T-helper 2 cell treated with Interferon-gamma antibody and Interleukin-4, amounts not matched to agents 5 μg/mL and 100 μg/mL, for 36 hours (primary cell): ENCODE data around the gene PHOSPHO2.

Experiments used
- DNase-seq: peaks from one replicate; pipeline ENCODE4 v3.0.0; 2021; ENCODE audit warnings: low spot score
- H3K27ac Mint-ChIP-seq: one replicate; pipeline ENCODE4 v1.8.0; 2021; ENCODE audit warnings: mild to moderate bottlenecking, mixed read lengths
- H3K27me3 Mint-ChIP-seq: one replicate; pipeline ENCODE4 v1.8.0; 2021; ENCODE audit warnings: low read depth, mixed read lengths
- H3K36me3 Mint-ChIP-seq: one replicate; pipeline ENCODE4 v1.8.0; 2021; ENCODE audit warnings: low read depth, mixed read lengths
- H3K4me1 Mint-ChIP-seq: one replicate; pipeline ENCODE4 v1.8.0; 2021; ENCODE audit warnings: low read depth, mixed read lengths
- H3K4me3 Mint-ChIP-seq: one replicate; pipeline ENCODE4 v1.8.0; 2022; ENCODE audit warnings: mild to moderate bottlenecking, moderate library complexity, mixed read lengths
- H3K9me3 Mint-ChIP-seq: one replicate; pipeline ENCODE4 v1.8.0; 2021; ENCODE audit warnings: mixed read lengths

The PHOSPHO2 gene

DNA sequence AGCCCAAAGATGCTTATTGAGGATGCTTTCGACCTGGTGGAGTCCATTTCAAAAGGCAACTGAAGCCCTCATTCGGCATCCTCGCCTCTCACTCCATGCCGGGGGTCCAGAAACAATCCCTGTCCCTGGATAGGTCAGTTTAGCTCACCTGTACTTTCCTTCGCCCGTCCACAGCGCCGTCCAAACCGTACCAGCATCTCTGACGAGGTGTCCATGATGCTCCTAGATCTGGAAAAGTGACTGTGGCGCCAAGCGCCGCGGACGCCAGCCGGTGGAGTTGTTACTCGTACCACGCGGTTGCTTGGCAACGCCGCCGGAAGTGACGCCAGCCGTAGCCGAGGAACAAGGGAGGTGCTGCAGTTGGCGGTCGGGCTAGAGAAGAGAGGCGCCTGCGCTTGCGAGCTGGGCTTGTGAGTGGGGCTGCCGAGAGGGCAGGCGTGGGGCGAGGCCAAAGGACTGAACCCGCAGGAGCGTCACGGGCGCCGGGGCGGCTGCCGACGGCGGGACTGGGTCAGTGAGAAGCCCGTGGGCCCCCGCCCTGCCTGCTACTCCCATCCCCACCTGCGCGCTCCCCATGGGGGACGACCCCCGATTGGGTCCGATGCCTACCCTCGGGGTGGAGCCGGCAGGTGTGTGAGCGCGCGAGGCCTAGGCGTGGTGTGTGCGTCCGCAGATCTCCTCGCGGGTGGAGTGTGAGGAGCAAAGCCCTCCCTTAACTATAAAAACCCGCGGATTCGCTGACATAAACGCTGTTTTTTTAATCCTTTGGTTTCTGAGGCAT lies at the start of gene PHOSPHO2, which contains the start of gene CFAP210:
TSS of gene PHOSPHO2 (plus strand) at position 357 of the 781 bp plus-strand sequence. CDS start 6,503 bp downstream, outside the sequence.
TSS of gene CFAP210 (minus strand) at position 293 of the 781 bp plus-strand sequence. CDS start at position 215, 78 bp downstream.
- Mint-ChIP-seq H3K36me3 (peaks cover 3% of the 10 kb centered on the region), H3K9me3 (peaks cover 16% of the 10 kb centered on the region), H3K27ac (peak within 1 kb of the TSS; percentile 84), H3K4me3 (peak within 1 kb of the TSS; percentile 83), H3K4me1 (peaks cover 17% of the 10 kb centered on the region), H3K27me3 (peaks cover 32% of the 10 kb centered on the region)
- DNase-seq: peak; percentile 98

GRCh38 chr2:169647496-169647895 lies 46.8 kb upstream of the PHOSPHO2 start:
- Mint-ChIP-seq H3K9me3 (no peaks in the 10 kb centered on the region), H3K27me3 (peaks cover 17% of the 10 kb centered on the region), H3K36me3 (no peaks in the 10 kb centered on the region), H3K4me1 (no peaks in the 10 kb centered on the region), H3K4me3 (no peak overlapping the region), H3K27ac (no peak overlapping the region)
- DNase-seq: no peak

GRCh38 chr2:169649278-169649677 lies 45.0 kb upstream of the PHOSPHO2 start:
- H3K4me3 Mint-ChIP-seq: no peak overlapping the region

DNA sequence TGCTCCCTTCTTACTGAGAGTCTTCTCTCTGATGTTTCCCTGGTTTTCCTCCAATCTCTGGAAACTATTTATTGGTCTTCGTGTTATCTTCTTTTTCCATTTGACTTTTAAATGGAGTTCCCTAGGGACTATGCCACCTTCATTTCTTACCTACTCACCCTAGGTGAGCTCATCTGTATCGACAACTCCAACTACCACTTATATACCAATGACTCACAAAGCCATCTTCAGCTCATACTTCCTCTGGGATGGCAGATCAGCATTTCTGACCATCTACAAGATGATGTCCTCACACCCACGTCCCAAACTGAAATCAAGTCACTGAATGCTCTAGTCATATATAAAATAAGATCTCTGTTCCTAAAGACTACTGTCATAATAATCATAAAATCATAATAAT lies 40.6 kb upstream of the PHOSPHO2 start:
- Mint-ChIP-seq H3K9me3 (no peaks in the 10 kb centered on the region), H3K36me3 (no peaks in the 10 kb centered on the region), H3K4me1 (no peaks in the 10 kb centered on the region), H3K27me3 (peaks cover 46% of the 10 kb centered on the region), H3K4me3 (no peak overlapping the region), H3K27ac (no peak overlapping the region)
- no peak for DNase-seq

More at GRCh38 chr2:169649278-169649677, 45.0 kb upstream of the PHOSPHO2 start:
- Mint-ChIP-seq H3K9me3 (no peaks in the 10 kb centered on the region), H3K36me3 (no peaks in the 10 kb centered on the region), H3K27ac (no peak overlapping the region), H3K4me1 (no peaks in the 10 kb centered on the region), H3K27me3 (peaks cover 27% of the 10 kb centered on the region)
- DNase-seq: no peak

DNA sequence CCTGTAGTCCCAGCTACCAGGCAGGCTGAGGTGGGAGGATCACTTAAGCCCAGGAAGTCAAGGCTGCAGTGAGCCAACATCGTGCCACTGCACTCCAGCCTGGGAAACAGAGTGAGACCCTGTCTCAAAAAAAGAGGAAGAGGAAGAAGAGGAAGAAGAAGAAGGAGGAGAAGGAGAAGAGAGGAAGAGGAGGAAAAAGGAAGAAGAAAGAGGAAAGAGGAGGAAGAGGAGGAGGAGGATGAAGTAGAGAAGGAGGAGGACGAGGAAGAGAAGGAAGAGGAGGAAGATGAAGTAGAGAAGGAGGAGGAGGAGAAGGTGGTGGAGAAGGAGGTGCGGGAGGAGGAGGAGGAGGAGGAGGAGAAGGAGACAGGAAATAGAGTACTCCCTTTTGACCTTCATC lies 38.1 kb upstream of the PHOSPHO2 start:
- peaks cover 4% of the 10 kb centered on the region for H3K4me1 Mint-ChIP-seq
- H3K9me3 Mint-ChIP-seq: no peaks in the 10 kb centered on the region
- H3K36me3 Mint-ChIP-seq: no peaks in the 10 kb centered on the region
- no peak for DNase-seq
- no peak overlapping the region for H3K27ac Mint-ChIP-seq
- H3K27me3 Mint-ChIP-seq: peaks cover 42% of the 10 kb centered on the region
- no peak overlapping the region for H3K4me3 Mint-ChIP-seq

GRCh38 chr2:169658877-169659276 lies 35.4 kb upstream of the PHOSPHO2 start:
- Mint-ChIP-seq H3K4me1 (peaks cover 4% of the 10 kb centered on the region), H3K27ac (no peak overlapping the region), H3K9me3 (no peaks in the 10 kb centered on the region), H3K4me3 (no peak overlapping the region), H3K27me3 (peaks cover 33% of the 10 kb centered on the region), H3K36me3 (no peaks in the 10 kb centered on the region)
- no peak for DNase-seq

GRCh38 chr2:169659320-169659719 lies 34.9 kb upstream of the PHOSPHO2 start:
- no peak for DNase-seq
- Mint-ChIP-seq H3K9me3 (no peaks in the 10 kb centered on the region), H3K36me3 (no peaks in the 10 kb centered on the region), H3K4me3 (no peak overlapping the region), H3K4me1 (peaks cover 4% of the 10 kb centered on the region), H3K27me3 (peaks cover 30% of the 10 kb centered on the region), H3K27ac (no peak overlapping the region)

DNA sequence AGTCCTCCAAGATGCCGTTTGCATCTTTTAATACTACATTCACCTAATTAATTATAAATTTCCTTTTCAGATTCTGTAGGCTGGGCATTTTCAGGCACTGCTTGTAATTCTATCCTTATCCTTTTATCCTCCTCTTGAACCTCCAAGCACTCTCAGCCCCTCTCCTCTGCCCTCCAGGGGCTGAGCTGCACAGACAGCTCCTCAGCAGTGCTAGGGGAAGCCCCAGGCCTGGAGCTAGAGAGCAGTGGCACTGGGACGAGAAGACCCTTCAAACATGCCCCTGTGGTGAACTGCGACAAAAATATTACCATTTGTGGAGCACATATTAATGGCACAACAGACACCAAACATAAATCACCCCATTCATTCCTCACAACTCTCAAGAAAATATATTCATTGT lies 33.0 kb upstream of the PHOSPHO2 start:
- peaks cover 19% of the 10 kb centered on the region for H3K27me3 Mint-ChIP-seq
- H3K4me3 Mint-ChIP-seq: no peak overlapping the region
- H3K36me3 Mint-ChIP-seq: no peaks in the 10 kb centered on the region
- H3K27ac Mint-ChIP-seq: no peak overlapping the region
- no peak for DNase-seq
- H3K4me1 Mint-ChIP-seq: peaks cover 14% of the 10 kb centered on the region
- no peaks in the 10 kb centered on the region for H3K9me3 Mint-ChIP-seq

DNA sequence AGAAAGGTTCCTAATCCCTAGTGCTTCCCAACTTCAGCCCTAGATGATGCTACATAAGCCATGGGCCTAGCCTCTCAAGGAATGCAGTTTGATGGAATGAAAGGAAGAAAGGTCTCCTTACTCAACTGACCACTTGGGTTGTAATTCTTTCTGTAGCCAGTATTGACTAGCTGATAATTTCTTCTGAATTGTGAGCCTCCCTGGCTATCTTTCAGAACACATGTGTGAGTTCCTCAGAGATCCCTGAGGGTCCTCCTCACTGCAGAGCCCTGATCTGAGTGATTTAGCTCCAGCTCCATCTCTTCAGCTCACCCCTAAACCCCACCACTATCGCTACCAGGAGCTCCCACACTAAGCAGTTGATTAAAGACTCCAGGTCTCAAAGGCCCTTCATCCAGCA lies 31.5 kb upstream of the PHOSPHO2 start:
- H3K27me3 Mint-ChIP-seq: peaks cover 13% of the 10 kb centered on the region

GRCh38 chr2:169663247-169663646 lies 31.0 kb upstream of the PHOSPHO2 start:
- H3K4me1 Mint-ChIP-seq: peaks cover 14% of the 10 kb centered on the region
- DNase-seq: no peak
- H3K9me3 Mint-ChIP-seq: no peaks in the 10 kb centered on the region
- H3K27me3 Mint-ChIP-seq: peaks cover 13% of the 10 kb centered on the region
- no peaks in the 10 kb centered on the region for H3K36me3 Mint-ChIP-seq
- no peak overlapping the region for H3K27ac Mint-ChIP-seq
- H3K4me3 Mint-ChIP-seq: no peak overlapping the region

More for the DNA sequence above, 31.5 kb upstream of the PHOSPHO2 start:
- H3K4me3 Mint-ChIP-seq: no peak overlapping the region
- no peak overlapping the region for H3K27ac Mint-ChIP-seq
- H3K36me3 Mint-ChIP-seq: no peaks in the 10 kb centered on the region
- peaks cover 14% of the 10 kb centered on the region for H3K4me1 Mint-ChIP-seq
- no peak for DNase-seq
- H3K9me3 Mint-ChIP-seq: no peaks in the 10 kb centered on the region

DNA sequence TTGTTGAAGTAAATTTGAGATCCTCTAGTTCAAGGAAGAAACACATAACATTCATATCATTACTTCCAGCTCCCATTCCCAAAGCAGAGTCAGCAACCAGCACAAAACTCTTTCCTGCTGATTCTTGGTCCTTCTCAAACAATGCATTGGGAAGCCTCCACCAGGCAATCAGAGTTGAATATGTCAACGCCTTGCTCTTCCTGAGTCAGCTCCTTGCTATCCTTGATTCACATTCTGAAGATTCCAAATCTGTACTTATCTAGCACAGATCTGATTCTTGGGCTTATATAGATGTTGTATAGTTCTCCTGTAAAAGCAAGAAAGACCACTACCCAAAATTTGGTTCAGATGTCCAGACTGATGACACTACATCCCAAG lies 29.7 kb upstream of the PHOSPHO2 start:
- no peaks in the 10 kb centered on the region for H3K9me3 Mint-ChIP-seq
- H3K4me3 Mint-ChIP-seq: no peak overlapping the region
- H3K36me3 Mint-ChIP-seq: no peaks in the 10 kb centered on the region
- no peak overlapping the region for H3K27ac Mint-ChIP-seq
- no peak for DNase-seq
- peaks cover 12% of the 10 kb centered on the region for H3K4me1 Mint-ChIP-seq
- H3K27me3 Mint-ChIP-seq: peaks cover 8% of the 10 kb centered on the region

DNA sequence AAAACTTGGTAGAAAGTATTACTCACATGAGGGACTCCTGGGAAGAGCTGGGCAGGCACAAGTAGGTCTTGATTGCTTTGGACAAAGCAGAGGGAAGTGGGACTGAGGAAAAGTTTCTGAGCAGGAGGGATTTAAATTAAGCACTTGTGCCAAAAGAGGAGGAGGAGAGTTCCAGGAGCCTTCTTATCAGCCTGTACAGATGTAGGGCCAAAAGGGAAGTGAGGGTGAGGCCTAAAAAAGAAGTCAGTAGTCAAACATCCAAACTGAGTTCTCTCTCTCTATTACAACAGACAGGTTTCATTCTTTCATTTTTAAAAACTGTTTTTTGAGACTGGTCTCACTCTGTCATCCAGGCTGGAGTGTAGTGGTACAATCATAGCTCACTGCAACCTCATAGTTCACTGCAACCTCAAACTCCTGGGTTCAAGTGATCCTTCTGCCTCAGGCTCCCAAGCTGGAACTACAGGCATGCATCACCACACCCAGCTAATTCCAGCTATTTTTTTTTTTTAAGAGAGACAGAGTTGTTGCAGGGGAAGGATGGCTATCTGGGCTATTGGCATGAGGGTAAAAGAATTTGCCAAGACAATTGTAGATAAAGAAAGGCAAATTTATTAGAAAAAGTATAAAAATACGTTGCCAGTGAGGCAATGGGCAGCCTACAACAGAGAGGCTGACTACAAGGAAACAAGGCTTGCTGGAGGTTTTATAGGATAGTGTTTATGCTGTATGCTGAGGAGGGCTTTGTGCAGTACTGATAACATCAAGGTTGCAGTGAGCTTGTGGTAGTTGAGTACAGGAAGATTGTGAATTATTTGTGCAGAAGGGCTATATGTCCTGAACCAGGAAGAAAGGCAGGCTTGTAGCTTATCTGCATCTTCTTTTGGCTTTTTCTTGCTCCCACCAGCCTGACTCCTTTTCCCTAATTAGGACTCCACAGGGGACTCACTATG lies 29.0 kb upstream of the PHOSPHO2 start:
- no peak overlapping the region for H3K27ac Mint-ChIP-seq
- peaks cover 10% of the 10 kb centered on the region for H3K4me1 Mint-ChIP-seq
- DNase-seq: no peak
- no peaks in the 10 kb centered on the region for H3K9me3 Mint-ChIP-seq
- peaks cover 5% of the 10 kb centered on the region for H3K27me3 Mint-ChIP-seq
- H3K36me3 Mint-ChIP-seq: no peaks in the 10 kb centered on the region
- no peak overlapping the region for H3K4me3 Mint-ChIP-seq

DNA sequence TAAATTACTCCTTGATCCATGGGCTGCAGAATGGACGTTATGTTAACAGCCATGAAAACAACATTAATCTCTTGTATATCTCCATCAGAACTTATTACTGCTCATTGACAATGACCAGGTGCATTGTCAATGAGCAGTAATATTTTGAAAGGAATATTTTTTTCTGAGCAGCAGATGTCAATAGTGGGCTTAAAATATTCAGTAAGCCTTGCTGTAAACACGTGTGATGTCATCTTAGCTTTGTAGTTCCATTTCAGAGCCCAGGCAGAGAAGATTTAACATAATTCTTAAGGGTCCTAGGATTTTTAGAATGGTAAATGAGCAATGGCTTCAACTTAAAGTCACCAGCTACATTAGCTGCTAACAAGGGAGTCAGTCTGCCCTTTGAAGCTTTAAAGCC lies 26.7 kb upstream of the PHOSPHO2 start:
- Mint-ChIP-seq H3K27me3 (peaks cover 4% of the 10 kb centered on the region), H3K4me1 (peaks cover 10% of the 10 kb centered on the region), H3K4me3 (no peak overlapping the region), H3K36me3 (no peaks in the 10 kb centered on the region), H3K27ac (no peak overlapping the region), H3K9me3 (no peaks in the 10 kb centered on the region)
- no peak for DNase-seq

DNA sequence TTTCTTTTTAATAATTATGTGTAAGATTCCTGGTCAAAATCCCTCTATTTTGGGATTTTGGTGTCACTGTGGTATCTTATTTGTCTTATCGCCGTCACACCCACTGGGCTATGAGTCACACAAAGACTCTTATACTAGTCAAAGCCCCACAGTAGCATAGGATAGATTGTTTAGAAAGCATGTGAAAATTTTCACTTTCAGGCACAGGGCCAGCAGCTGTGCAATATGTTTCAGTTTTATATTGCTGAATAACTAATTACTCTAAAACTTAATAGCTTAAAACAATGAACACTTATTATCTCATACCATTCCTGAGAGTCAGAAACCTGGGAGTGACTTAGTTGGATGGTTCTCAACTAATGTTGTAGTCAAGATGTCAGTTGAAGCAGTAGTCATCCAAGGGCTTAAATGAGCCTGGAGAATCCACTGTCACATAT lies 24.0 kb upstream of the PHOSPHO2 start:
- Mint-ChIP-seq H3K27me3 (peaks cover 12% of the 10 kb centered on the region), H3K4me3 (no peak overlapping the region), H3K4me1 (peaks cover 9% of the 10 kb centered on the region), H3K27ac (no peak overlapping the region), H3K36me3 (no peaks in the 10 kb centered on the region), H3K9me3 (no peaks in the 10 kb centered on the region)
- no peak for DNase-seq
